Hepatocyte (in vitro differentiated cells): ENCODE data around the gene CAPN13.

Experiments used
- CTCF ChIP-seq: fragments of 200-600 bp; sonication (generic); IDR thresholded peaks from 2 replicates; pipeline ENCODE4 v1.5.1; 2016; ENCODE audit warnings: antibody characterized with exemption, mild to moderate bottlenecking; ENCODE audit not compliant: poor library complexity
- EZH2 ChIP-seq: fragments of 200-600 bp; sonication (generic); IDR thresholded peaks from 2 replicates; pipeline ENCODE4 v1.6.1; 2016; ENCODE audit warnings: antibody characterized with exemption, mild to moderate bottlenecking, borderline replicate concordance
- EZH2phosphoT487 ChIP-seq: fragments of 200-600 bp; sonication (generic); IDR thresholded peaks from one replicate; pipeline ENCODE4 v1.6.1; 2018; ENCODE audit warnings: antibody characterized with exemption, mild to moderate bottlenecking, low read depth, moderate library complexity; ENCODE audit not compliant: unreplicated experiment, severe bottlenecking

GRCh38 chr2:30721668-30722647 is 85.3 kb downstream of the CAPN13 start:
- TF ChIP-seq CTCF (no peak), EZH2 (no peak), EZH2phosphoT487 (no peak)
